SK-N-SH (cell line): ENCODE results near the gene ALDOA. TPM values are rescaled to one million over a fixed set of nuclear protein-coding genes. Genes with fewer than 3 reads are reported as not detected.
"Not testable (repeated sequence)": the region's sequence is repeated elsewhere in the genome, so short reads cannot be mapped to it uniquely, and the experiment has no call there.

Experiments
- CTCF ChIA-PET: fragments of 300-600, 350-600 bp; formaldehyde crosslinking; extraction: SDS; loops from one replicate; lab custom pipeline; 2021; lab: Yijun Ruan, JAX
- POLR2A ChIA-PET: fragments of 350-600 bp; sonication (Branson Sonifier 250); formaldehyde crosslinking; extraction: SDS; loops from one replicate; lab custom pipeline; 2020; ENCODE audit warnings: antibody characterized with exemption, inconsistent platforms; lab: Yijun Ruan, JAX
- DNase-seq: peaks from one replicate; pipeline ENCODE4 v3.0.0; 2012
- H2AFZ ChIP-seq: fragments of 200-600 bp; sonication (generic); 2 replicates; pipeline ENCODE4 v1.8.1; 2016; ENCODE audit warnings: antibody characterized with exemption, mild to moderate bottlenecking, low read depth
- H3F3A ChIP-seq: fragments of 200-600 bp; sonication (generic); replicated peaks from 2 replicates; pipeline ENCODE3; 2016; ENCODE audit warnings: antibody characterized with exemption, mild to moderate bottlenecking; ENCODE audit not compliant: insufficient read depth
- H3K27ac ChIP-seq, 2 experiments: fragments of 200-500 bp in 1 of 2; fragments of 200-600 bp in 1 of 2; sonication (Bioruptor generic) in 1 of 2; sonication (generic), shearing (Covaris generic) in 1 of 2; 2 replicates each; pipeline versions ENCODE4 v1.5.1 to v1.6.1; 2014 to 2016; ENCODE audit warnings: low read depth in 2 of 2, inconsistent platforms in 1 of 2, low read length in 1 of 2, mild to moderate bottlenecking in 1 of 2, mixed read lengths in 1 of 2
- H3K27me3 ChIP-seq: fragments of 200-600 bp; sonication (generic), shearing (Covaris generic); 2 replicates; pipeline ENCODE4 v1.6.1; 2016; ENCODE audit warnings: mixed run types; ENCODE audit not compliant: insufficient read depth
- H3K36me3 ChIP-seq, 2 experiments: fragments of 200-500 bp in 1 of 2; fragments of 200-600 bp in 1 of 2; sonication (Bioruptor generic) in 1 of 2; sonication (generic) in 1 of 2; replicated peaks in 1 of 2; 2 replicates each; pipeline versions ENCODE3 to v1.5.1; 2014 to 2016; ENCODE audit warnings: low read length in 1 of 2, mild to moderate bottlenecking in 1 of 2; ENCODE audit not compliant: insufficient read depth in 2 of 2, control insufficient read depth in 1 of 2
- H3K4me1 ChIP-seq, 2 experiments: fragments of 200-500 bp in 1 of 2; fragments of 200-600 bp in 1 of 2; sonication (Bioruptor generic) in 1 of 2; sonication (generic), shearing (Covaris generic) in 1 of 2; 2 replicates each; pipeline versions ENCODE4 v1.5.1 to v1.6.1; 2014 to 2016; ENCODE audit warnings: low read depth in 1 of 2, low read length in 1 of 2, mixed run types in 1 of 2; ENCODE audit not compliant: insufficient read depth in 2 of 2, control insufficient read depth in 1 of 2
- H3K4me2 ChIP-seq: fragments of 200-600 bp; sonication (generic), shearing (Covaris generic); 2 replicates; pipeline ENCODE4 v1.6.1; 2017; ENCODE audit warnings: mixed run types
- H3K4me3 ChIP-seq, 2 experiments: fragments of 200-500 bp in 1 of 2; fragments of 200-600 bp in 1 of 2; sonication (Bioruptor generic) in 1 of 2; sonication (generic), shearing (Covaris generic) in 1 of 2; 2 replicates each; pipeline versions ENCODE4 v1.5.1 to v1.8.1; 2014 to 2016; ENCODE audit warnings: low read depth in 2 of 2, inconsistent platforms in 1 of 2, low read length in 1 of 2, mild to moderate bottlenecking in 1 of 2, mixed read lengths in 1 of 2, moderate library complexity in 1 of 2
- H3K79me2 ChIP-seq: fragments of 200-600 bp; sonication (generic); 2 replicates; pipeline ENCODE4 v1.8.1; 2017; ENCODE audit warnings: mild to moderate bottlenecking; ENCODE audit not compliant: insufficient read depth
- H3K9ac ChIP-seq: fragments of 200-600 bp; sonication (generic); 2 replicates; pipeline ENCODE4 v1.6.1; 2017; ENCODE audit warnings: mixed run types
- H3K9me2 ChIP-seq: fragments of 200-600 bp; sonication (generic); 2 replicates; pipeline ENCODE4 v1.6.1; 2017; ENCODE audit warnings: mixed run types
- H3K9me3 ChIP-seq: fragments of 200-600 bp; sonication (generic); 2 replicates; pipeline ENCODE4 v1.6.1; 2017; ENCODE audit warnings: mixed run types, mild to moderate bottlenecking, moderate library complexity
- H4K20me1 ChIP-seq: fragments of 200-600 bp; sonication (generic); 2 replicates; pipeline ENCODE4 v1.6.1; 2017; ENCODE audit warnings: mild to moderate bottlenecking, mixed run types; ENCODE audit not compliant: insufficient read depth
- CTCF ChIP-seq: fragments of 200-600 bp; sonication (generic); IDR thresholded peaks from 2 replicates; pipeline ENCODE4 v1.6.1; 2017; ENCODE audit warnings: antibody characterized with exemption, mild to moderate bottlenecking, moderate library complexity
- ELF1 ChIP-seq: IDR thresholded peaks from 2 replicates; pipeline ENCODE4 v1.4.0; 2012
- EZH2phosphoT487 ChIP-seq: fragments of 200-600 bp; sonication (generic); IDR thresholded peaks from 2 replicates; pipeline ENCODE4 v1.6.1; 2017; ENCODE audit warnings: low read depth, mixed run types, mild to moderate bottlenecking, antibody characterized with exemption, moderate library complexity, borderline replicate concordance
- FOSL2 ChIP-seq: IDR thresholded peaks from 2 replicates; pipeline ENCODE4 v1.4.0; 2012; ENCODE audit warnings: low read depth, mild to moderate bottlenecking, moderate library complexity, borderline replicate concordance
- FOXM1 ChIP-seq: IDR thresholded peaks from 2 replicates; pipeline ENCODE4 v1.4.0; 2012; ENCODE audit warnings: low read depth, mild to moderate bottlenecking
- GATA2 ChIP-seq: sonication (generic); formaldehyde crosslinking; IDR thresholded peaks from 2 replicates; pipeline ENCODE4 v1.5.0; 2020; ENCODE audit warnings: mild to moderate bottlenecking, missing genetic modification reagents
- RAD21 ChIP-seq: IDR thresholded peaks from 2 replicates; pipeline ENCODE4 v1.6.1; 2012; ENCODE audit warnings: mild to moderate bottlenecking, low read length
- RFX5 ChIP-seq: IDR thresholded peaks from 2 replicates; pipeline ENCODE4 v1.6.1; 2012; ENCODE audit warnings: mild to moderate bottlenecking, improper control_type of control experiment, low read length
- WGBS: methylation state at CpG from one replicate; pipeline ENCODE4 v1.1.6; 2017; ENCODE audit warnings: low lambda C conversion rate; 5-methylcytosine and 5-hydroxymethylcytosine counted together
- polyA plus RNA-seq, 3 experiments: library from polyadenylated mRNA; depleted of rRNA; stranded (reverse); fragments of >200 nt; gene quantifications; 2 replicates each; pipeline ENCODE4 v1.2.3, GENCODE V29; 2012

The ALDOA gene
- polyA plus RNA-seq, 1 of the 3 experiments (the other 2 are of a cell fraction): 641 TPM

- no peak for TF ChIP-seq CTCF
- TF ChIP-seq, all 33 proteins: peak for 0
These were observed 48.8 kb upstream of the ALDOA start (continued) for GRCh38 chr16:30016555-30017276.

GRCh38 chr16:30017277-30017656, 48.3 kb upstream of the ALDOA start:
- no peak for DNase-seq
- Histone ChIP-seq H3K4me1 (peaks cover 0 to 2% of the 10 kb centered on the region in 2 experiments; a peak in 1 of 4 replicates), H3K4me3 (no peak overlapping the region), H3K27ac (no peak overlapping the region), H3K9me2 (no peaks in the 10 kb centered on the region), H3K27me3 (no peaks in the 10 kb centered on the region), H4K20me1 (no peaks in the 10 kb centered on the region), H3K9ac (no peak overlapping the region), H3K79me2 (no peaks in the 10 kb centered on the region), H3F3A (peaks cover 3% of the 10 kb centered on the region), H3K4me2 (no peak overlapping the region), H3K36me3 (no peaks in the 10 kb centered on the region), H3K9me3 (no peaks in the 10 kb centered on the region), H2AFZ (no peak overlapping the region)
- no peak for TF ChIP-seq GATA2 (CRISPR knock-in tag)
- TF ChIP-seq ELF1: no peak
- TF ChIP-seq EZH2phosphoT487: no peak
- no peak for TF ChIP-seq FOXM1
- TF ChIP-seq RFX5: no peak
- no peak for TF ChIP-seq RAD21
- TF ChIP-seq FOSL2: no peak
- 91% methylated on average over 2 of the region's 2 CpGs for WGBS
- POLR2A ChIA-PET: no interaction called here
- CTCF ChIA-PET: interaction anchor here (0.6 to 1.3 kb wide), 4 partner anchors 12 to 60 kb away, joined by 3 to 5 read pairs (median 3); partner anchors contain the start of gene TLCD3B

- DNase-seq, H3K4me1 ChIP-seq, H3K27me3 ChIP-seq, POLR2A ChIA-PET, H3K9ac ChIP-seq, H3K36me3 ChIP-seq, H3K9me2 ChIP-seq, H3K27ac ChIP-seq, H3F3A ChIP-seq, H4K20me1 ChIP-seq, H3K9me3 ChIP-seq, H3K79me2 ChIP-seq, H3K4me3 ChIP-seq, H2AFZ ChIP-seq, H3K4me2 ChIP-seq: not testable (repeated sequence)
- CTCF ChIA-PET: interaction anchor here (0.9 to 1.1 kb wide), 2 partner anchors 12 to 13 kb away, joined by 3 read pairs; partner anchors contain the start of gene TLCD3B
- WGBS: 74% methylated on average over 4 of the region's 4 CpGs
These were observed 47.6 kb upstream of the ALDOA start for GRCh38 chr16:30017937-30018336.
